ENCODE results near the gene CCDC127.

Gene CCDC127

GRCh38 chr5:149745-150485, 68.0 kb downstream of the CCDC127 start:
- no peak overlapping the region for H3K4me2 ChIP-seq (ENCODE audit: insufficient read depth, low read length)
- no peak overlapping the region for H3K4me3 ChIP-seq (ENCODE audit: low read depth in 1 of 2, low read length in 2 of 2)
- H3K27me3 ChIP-seq (ENCODE audit: insufficient read depth, low read length, poor library complexity) = peaks cover 2% of the 10 kb centered on the region
- H3K36me3 ChIP-seq (ENCODE audit: insufficient read depth, low read length) = no peaks in the 10 kb centered on the region
- H3K79me2 ChIP-seq (ENCODE audit: insufficient read depth, low read length) = no peaks in the 10 kb centered on the region
- DNase-seq = no peak
- TF ChIP-seq EZH2 (IDR thresholded peaks at IDR 0.05; ENCODE audit: borderline replicate concordance, low read depth, low read length, severe bottlenecking) = no peak
- no peak for TF ChIP-seq CTCF (IDR thresholded peaks at IDR 0.05; ENCODE audit: borderline replicate concordance, extremely low read depth, low read length, poor library complexity, severe bottlenecking)
- no peaks in the 10 kb centered on the region for H3K4me1 ChIP-seq (ENCODE audit: insufficient read depth, low read length)
- H3K9ac ChIP-seq (ENCODE audit: low read depth, low read length) = no peak overlapping the region
- H3K9me3 ChIP-seq (ENCODE audit: insufficient read depth, low read length, severe bottlenecking) = peaks cover 17% of the 10 kb centered on the region
- no peaks in the 10 kb centered on the region for H4K20me1 ChIP-seq (ENCODE audit: insufficient read depth, low read length)
- no peak for ATAC-seq (ENCODE audit: insufficient read depth, low read depth)
- no peak overlapping the region for H3K27ac ChIP-seq (ENCODE audit: low read length)
- H2AFZ ChIP-seq (ENCODE audit: low read depth, low read length) = no peak overlapping the region

- no peaks in the 10 kb centered on the region for H3K36me3 ChIP-seq (ENCODE audit: insufficient read depth, low read length)
- DNase-seq (no peak), ATAC-seq (ENCODE audit: insufficient read depth, low read depth) (no peak)
- H3K27ac ChIP-seq (ENCODE audit: low read length) = no peak overlapping the region
- TF ChIP-seq CTCF (IDR thresholded peaks at IDR 0.05; ENCODE audit: borderline replicate concordance, extremely low read depth, low read length, poor library complexity, severe bottlenecking) (no peak), EZH2 (IDR thresholded peaks at IDR 0.05; ENCODE audit: borderline replicate concordance, low read depth, low read length, severe bottlenecking) (no peak)
- H3K79me2 ChIP-seq (ENCODE audit: insufficient read depth, low read length) = no peaks in the 10 kb centered on the region
- no peaks in the 10 kb centered on the region for H3K4me1 ChIP-seq (ENCODE audit: insufficient read depth, low read length)
- no peak overlapping the region for H3K4me3 ChIP-seq (ENCODE audit: low read depth in 1 of 2, low read length in 2 of 2)
- H3K9me3 ChIP-seq (ENCODE audit: insufficient read depth, low read length, severe bottlenecking) = peaks cover 17% of the 10 kb centered on the region
- no peak overlapping the region for H2AFZ ChIP-seq (ENCODE audit: low read depth, low read length)
- H4K20me1 ChIP-seq (ENCODE audit: insufficient read depth, low read length) = no peaks in the 10 kb centered on the region
- no peak overlapping the region for H3K9ac ChIP-seq (ENCODE audit: low read depth, low read length)
- no peaks in the 10 kb centered on the region for H3K27me3 ChIP-seq (ENCODE audit: insufficient read depth, low read length, poor library complexity)
- no peak overlapping the region for H3K4me2 ChIP-seq (ENCODE audit: insufficient read depth, low read length)
Measured at GRCh38 chr5:147751-148150, 70.2 kb downstream of the CCDC127 start.
